ENCODE measurements around the gene RNF126. TPM values are rescaled to one million over a fixed set of nuclear protein-coding genes. Genes with fewer than 3 reads are reported as not detected.
"Not testable (repeated sequence)": the region's sequence is repeated elsewhere in the genome, so short reads cannot be mapped to it uniquely, and the experiment has no call there.

Gene RNF126
- polyA plus RNA-seq, 1 donor = 32.3 TPM

- DNase-seq = peak; percentile 46
Observed at GRCh38 chr19:610801-611480, 52.1 kb downstream of the RNF126 start.

- DNase-seq = no peak
Observed at GRCh38 chr19:610071-610800, 52.8 kb downstream of the RNF126 start.

- DNase-seq = no peak
Observed at GRCh38 chr19:609004-609346, 54.0 kb downstream of the RNF126 start.

- no peak for DNase-seq
Observed at GRCh38 chr19:608155-609003, 54.6 kb downstream of the RNF126 start.

- no peak for DNase-seq
Observed at GRCh38 chr19:607301-608154, 55.5 kb downstream of the RNF126 start.

- not testable (repeated sequence) for DNase-seq
Observed at GRCh38 chr19:605061-605971, 57.7 kb downstream of the RNF126 start.

GRCh38 chr19:604355-604754, 58.7 kb downstream of the RNF126 start:
- DNase-seq = no peak

GRCh38 chr19:603779-604178, 59.2 kb downstream of the RNF126 start:
- not testable (repeated sequence) for DNase-seq

GRCh38 chr19:603302-603639, 59.7 kb downstream of the RNF126 start:
- not testable (repeated sequence) for DNase-seq

GRCh38 chr19:602391-603301, 60.4 kb downstream of the RNF126 start:
- DNase-seq = no peak

- DNase-seq = no peak
Observed at GRCh38 chr19:601790-602189, 61.2 kb downstream of the RNF126 start.

- DNase-seq = no peak
Observed at GRCh38 chr19:601310-601709, 61.7 kb downstream of the RNF126 start.

Other genes with a start within 250 kb of the RNF126 start
- gene SHC2, start 202.2 kb downstream of the RNF126 start, polyA plus RNA-seq (ENCODE audit: insufficient read length) = 39.7 TPM
- gene MADCAM1, start 166.7 kb downstream of the RNF126 start, polyA plus RNA-seq (ENCODE audit: insufficient read length) = 11.9 TPM
- gene TPGS1, start 155.7 kb downstream of the RNF126 start, polyA plus RNA-seq (ENCODE audit: insufficient read length) = 10.1 TPM
- 78.5 TPM for gene CDC34, start 131.5 kb downstream of the RNF126 start, polyA plus RNA-seq (ENCODE audit: insufficient read length)
- 0.21 TPM for gene GZMM, start 119.2 kb downstream of the RNF126 start, polyA plus RNA-seq (ENCODE audit: insufficient read length)
- 227 TPM for gene BSG, start 90.6 kb downstream of the RNF126 start, polyA plus RNA-seq (ENCODE audit: insufficient read length)
- 0.09 TPM for gene HCN2, start 73.3 kb downstream of the RNF126 start, polyA plus RNA-seq (ENCODE audit: insufficient read length)
- gene POLRMT, start 29.7 kb downstream of the RNF126 start, polyA plus RNA-seq (ENCODE audit: insufficient read length) = 36.0 TPM
- 0.28 TPM for gene FGF22, start 23.3 kb downstream of the RNF126 start, polyA plus RNA-seq (ENCODE audit: insufficient read length)
- gene FSTL3, start 13.2 kb upstream of the RNF126 start, polyA plus RNA-seq (ENCODE audit: insufficient read length) = 17.9 TPM
- gene PRSS57, start 32.2 kb upstream of the RNF126 start, polyA plus RNA-seq (ENCODE audit: insufficient read length) = 0.32 TPM
- 47.0 TPM for gene PALM, start 45.7 kb upstream of the RNF126 start, polyA plus RNA-seq (ENCODE audit: insufficient read length)
- 0.21 TPM for gene MISP, start 87.9 kb upstream of the RNF126 start, polyA plus RNA-seq (ENCODE audit: insufficient read length)
- 127 TPM for gene PTBP1, start 134.2 kb upstream of the RNF126 start, polyA plus RNA-seq (ENCODE audit: insufficient read length)
- not detected for gene PLPPR3, start 158.7 kb upstream of the RNF126 start, polyA plus RNA-seq (ENCODE audit: insufficient read length)
- 3.2 TPM for gene AZU1, start 164.6 kb upstream of the RNF126 start, polyA plus RNA-seq (ENCODE audit: insufficient read length)
- 6.1 TPM for gene PRTN3, start 177.8 kb upstream of the RNF126 start, polyA plus RNA-seq (ENCODE audit: insufficient read length)
- gene ELANE, start 189.1 kb upstream of the RNF126 start, polyA plus RNA-seq (ENCODE audit: insufficient read length) = 0.89 TPM
- gene CFD, start 196.4 kb upstream of the RNF126 start, polyA plus RNA-seq (ENCODE audit: insufficient read length) = 4.1 TPM
- 49.8 TPM for gene MED16, start 230.0 kb upstream of the RNF126 start, polyA plus RNA-seq (ENCODE audit: insufficient read length)
- not detected for gene RNU6-9, start 230.3 kb upstream of the RNF126 start, polyA plus RNA-seq (ENCODE audit: insufficient read length)

Data from hindlimb muscle (tissue), 1 donor.